Measurements from ENCODE around the gene PDIA4.

- TF ChIP-seq SIN3A (IDR thresholded peaks at IDR 0.05; ENCODE audit: borderline replicate concordance, insufficient read depth, low read length) (no peak), REST (IDR thresholded peaks at IDR 0.05; ENCODE audit: insufficient read depth in 1 of 2, low read depth in 2 of 2, low read length in 2 of 2) (no peak), TAF1 (IDR thresholded peaks at IDR 0.05; ENCODE audit: borderline replicate concordance, insufficient read depth, low read length) (no peak), POLR2AphosphoS5 (IDR thresholded peaks at IDR 0.05; ENCODE audit: low read depth, low read length) (no peak)
Measured at GRCh38 chr7:149041350-149041749, 13.0 kb upstream of the PDIA4 start.
